Liver (tissue), 10 donors: Measurements from ENCODE around the gene CHRDL2. TPM values are rescaled to one million over a fixed set of nuclear protein-coding genes. Genes with fewer than 3 reads are reported as not detected.

ENCODE experiments used
- DNase-seq: peaks from one replicate; pipeline ENCODE4 v3.0.0-alpha.2; 2017; ENCODE audit warnings: low spot score
- H3K27ac ChIP-seq, 2 donors: one replicate each; pipeline ENCODE4 v1.7.0; 2013; ENCODE audit warnings: inconsistent platforms in 2 of 2, low read length in 2 of 2, control low read depth in 1 of 2, low read depth in 1 of 2, mild to moderate bottlenecking in 1 of 2
- H3K27me3 ChIP-seq, 4 donors: one replicate each; pipeline versions ENCODE4 v1.6.1 to v1.7.0; 2013; ENCODE audit warnings: low read length in 3 of 4, inconsistent platforms in 1 of 4, mild to moderate bottlenecking in 1 of 4, moderate library complexity in 1 of 4; ENCODE audit not compliant: control insufficient read depth in 4 of 4, insufficient read depth in 4 of 4
- H3K36me3 ChIP-seq, 4 donors: one replicate each; pipeline versions ENCODE4 v1.6.1 to v1.7.0; 2013; ENCODE audit warnings: low read length in 3 of 4, mild to moderate bottlenecking in 3 of 4, low read depth in 1 of 4, moderate library complexity in 1 of 4; ENCODE audit not compliant: control insufficient read depth in 4 of 4, insufficient read depth in 3 of 4
- H3K4me1 ChIP-seq, 4 donors: one replicate each; pipeline versions ENCODE4 v1.6.1 to v1.7.0; 2013; ENCODE audit warnings: low read length in 3 of 4, mild to moderate bottlenecking in 3 of 4, moderate library complexity in 1 of 4; ENCODE audit not compliant: control insufficient read depth in 4 of 4, insufficient read depth in 4 of 4
- H3K4me3 ChIP-seq, 3 donors: one replicate each; pipeline versions ENCODE4 v1.6.1 to v1.7.0; 2013; ENCODE audit warnings: low read length in 3 of 3, control low read depth in 1 of 3, low read depth in 1 of 3, mild to moderate bottlenecking in 1 of 3
- H3K9ac ChIP-seq, 2 donors: one replicate each; pipeline ENCODE4 v1.7.0; 2013; ENCODE audit warnings: low read length in 2 of 2, mild to moderate bottlenecking in 2 of 2, moderate library complexity in 2 of 2, control low read depth in 1 of 2, low read depth in 1 of 2
- H3K9me3 ChIP-seq, 4 donors: one replicate each; pipeline versions ENCODE4 v1.6.1 to v1.7.0; 2013; ENCODE audit warnings: low read length in 3 of 4; ENCODE audit not compliant: control insufficient read depth in 4 of 4
- FOXA1 ChIP-seq: IDR thresholded peaks from 2 replicates; pipeline ENCODE4 v1.6.1; 2016; ENCODE audit warnings: antibody characterized with exemption
- GABPA ChIP-seq, 2 donors: IDR thresholded peaks in 1 of 2; conservative IDR thresholded peaks in 1 of 2; 2 replicates each; pipeline ENCODE4 v1.6.1; 2016; ENCODE audit warnings: antibody characterized with exemption in 2 of 2, mild to moderate bottlenecking in 1 of 2, moderate library complexity in 1 of 2
- HNF4A ChIP-seq, 2 donors: conservative IDR thresholded peaks; 2 replicates each; pipeline ENCODE4 v1.6.1; 2016; ENCODE audit warnings: antibody characterized with exemption in 2 of 2, mild to moderate bottlenecking in 2 of 2
- WGBS: extraction: QIAGEN DNeasy Blood & Tissue Kit; methylation state at CpG from one replicate; pipeline ENCODE4 v1.1.7; 2013; 5-methylcytosine and 5-hydroxymethylcytosine counted together
- polyA plus RNA-seq, 2 donors: library from polyadenylated mRNA; stranded (reverse) in 1 of 2; unstranded in 1 of 2; fragments of 200-250 nt in 1 of 2; fragments of >200 nt in 1 of 2; fragmentation: Nextera tagmentation in 1 of 2; extraction: Ambion mirVana in 1 of 2; gene quantifications; one replicate each; pipeline versions ENCODE4 v1.2.1 to v1.2.3, GENCODE V29; 2013 to 2015
- small RNA-seq: library from RNA; depleted of rRNA; stranded (forward); fragments of <200 nt; gene quantifications from one replicate; pipeline ENCODE3, GENCODE V24; 2014
- total RNA-seq, 2 donors: library from RNA; depleted of rRNA; stranded (reverse); fragments of >200 nt; gene quantifications; one replicate each; pipeline ENCODE4 v1.2.3, GENCODE V29; 2014
- donor health status: healthy.
- donor health status: healthy.
- donor health status: healthy.
- donor health status: healthy.
- donor health status: healthy.

The CHRDL2 gene
- total and polyA plus RNA-seq, 4 donors, result 1.8 to 19.0 (median 15.8) TPM; not detected in 1

DNA sequence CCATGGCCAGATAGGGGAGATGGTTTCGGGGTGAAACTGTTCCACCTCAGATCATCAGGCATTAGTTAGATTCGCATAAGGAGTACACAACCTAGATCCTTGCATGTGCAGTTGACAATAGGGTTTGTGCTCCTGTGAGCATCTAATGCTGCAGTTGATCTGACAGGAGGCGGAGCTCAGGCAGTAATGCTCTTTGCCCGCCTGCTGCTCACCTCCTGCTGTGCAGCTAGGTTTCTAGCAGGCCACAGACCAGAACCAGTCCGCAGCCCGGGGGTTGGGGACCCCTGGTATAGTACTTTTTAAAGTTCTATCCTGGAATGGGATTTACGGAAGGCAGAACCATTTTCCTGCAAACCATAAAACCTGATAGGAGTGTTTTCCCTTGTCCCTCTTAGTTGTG, 84.3 kb downstream of the CHRDL2 start:
- H3K36me3 ChIP-seq, result peaks cover 0 to 3% (median under 1%) of the 10 kb centered on the region in 4 donors
- WGBS, result 94% methylated on average over 7 of the region's 7 CpGs

More for the DNA sequence above, 84.3 kb downstream of the CHRDL2 start:
- Histone ChIP-seq H3K27ac (no peak overlapping the region), H3K9ac (no peak overlapping the region), H3K4me3 (no peak overlapping the region), H3K9me3 (no peaks in the 10 kb centered on the region), H3K27me3 (no peaks in the 10 kb centered on the region), H3K4me1 (peaks cover 0 to 13% (median 4%) of the 10 kb centered on the region in 4 donors)
- DNase-seq, result no peak
- TF ChIP-seq FOXA1 (no peak), HNF4A (conservative IDR thresholded peaks at IDR 0.05) (no peak), GABPA (IDR thresholded peaks at IDR 0.05 in 1 of 2, conservative IDR thresholded peaks at IDR 0.05 in 1 of 2) (no peak)

Small RNA genes within 50 kb of the gene (small RNA-seq; reads per million reads assigned to genes)
- gene MIR4696 (not detected), gene RANP3 (not detected), gene RN7SKP297 (not detected)

Other genes with a start within 250 kb of the CHRDL2 start
- 1 to 10 TPM; 5.0 to 6.7 TPM for gene LIPT2, start 237.7 kb downstream of the CHRDL2 start, total RNA-seq
- gene LIPT2, start 237.7 kb downstream of the CHRDL2 start, polyA plus RNA-seq, result 1 to 10 TPM; 2.3 to 7.9 TPM
- gene POLD3, start 138.8 kb downstream of the CHRDL2 start, total RNA-seq, result 1 to 10 TPM; 5.7 to 8.3 TPM
- 1 to 10 TPM; 3.0 to 4.3 TPM for gene POLD3, start 138.8 kb downstream of the CHRDL2 start, polyA plus RNA-seq
- gene RNF169, start 17.4 kb upstream of the CHRDL2 start, total RNA-seq, result 10 to 100 TPM in 1 of 2 donors, 1 to 10 TPM in 1; 8.5 to 11.0 TPM
- 1 to 10 TPM in 1 of 2 donors, under 1 TPM in 1; 0.60 to 1.6 TPM for gene RNF169, start 17.4 kb upstream of the CHRDL2 start, polyA plus RNA-seq
- gene XRRA1, start 217.7 kb upstream of the CHRDL2 start, total RNA-seq, result 10 to 100 TPM in 1 of 2 donors, 1 to 10 TPM in 1; 3.8 to 11.6 TPM
- 1 to 10 TPM; 5.0 to 6.2 TPM for gene XRRA1, start 217.7 kb upstream of the CHRDL2 start, polyA plus RNA-seq
- 10 to 100 TPM; 32.4 to 34.6 TPM for gene SPCS2, start 217.8 kb upstream of the CHRDL2 start, total RNA-seq
- gene SPCS2, start 217.8 kb upstream of the CHRDL2 start, polyA plus RNA-seq, result 100 to 1,000 TPM in 1 of 2 donors, 10 to 100 TPM in 1; 84.6 to 186 TPM